ENCODE measurements around the gene MLLT3.

GRCh38 chr9:20312732-20313131, 309.6 kb downstream of the MLLT3 start:
- no peak for TF ChIP-seq POLR2A (IDR thresholded peaks at IDR 0.05; ENCODE audit: low read depth, low read length)
- TF ChIP-seq POLR2AphosphoS5 (IDR thresholded peaks at IDR 0.05; ENCODE audit: low read depth, low read length), result no peak
- TF ChIP-seq TAF1 (IDR thresholded peaks at IDR 0.05; ENCODE audit: borderline replicate concordance, low read depth, low read length), result no peak

Measured in GM12892 (cell line).